C4-2B (cell line): Measurements from ENCODE around the gene PKHD1.

Source experiments
- H3K27ac ChIP-seq: fragments of 450-650 bp; 2 replicates; pipeline ENCODE4 v1.5.1; 2017
- ZFX ChIP-seq: fragments of 450-650 bp; IDR thresholded peaks from 2 replicates; pipeline ENCODE4 v1.6.1; 2017
- TF ChIP-seq, protein P1 (sequence below): fragments of 450-650 bp; conservative IDR thresholded peaks from 2 replicates; pipeline ENCODE4 v1.5.1; 2017; ENCODE audit warnings: mild to moderate bottlenecking

PKHD1 gene

DNA sequence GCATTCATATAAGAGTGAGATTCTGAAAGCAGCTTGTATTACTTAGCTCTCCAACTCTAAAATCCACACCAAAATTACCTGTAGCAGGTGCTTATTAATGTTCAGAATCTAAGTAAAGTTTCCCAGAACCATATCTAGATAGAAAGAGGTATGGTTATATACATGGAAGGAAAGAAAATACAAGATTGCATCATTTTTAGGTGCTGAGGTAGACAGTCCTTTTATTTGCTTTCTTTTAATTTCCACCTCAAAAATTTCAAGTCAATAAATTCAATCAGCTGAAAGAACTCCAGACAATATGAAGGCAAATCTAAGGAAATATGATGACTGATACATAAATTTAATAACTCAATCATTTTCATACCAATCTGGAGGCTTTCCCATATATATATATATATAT, 521.9 kb downstream of the PKHD1 start:
- H3K27ac ChIP-seq, result no peak overlapping the region
- TF ChIP-seq, protein P1, sequence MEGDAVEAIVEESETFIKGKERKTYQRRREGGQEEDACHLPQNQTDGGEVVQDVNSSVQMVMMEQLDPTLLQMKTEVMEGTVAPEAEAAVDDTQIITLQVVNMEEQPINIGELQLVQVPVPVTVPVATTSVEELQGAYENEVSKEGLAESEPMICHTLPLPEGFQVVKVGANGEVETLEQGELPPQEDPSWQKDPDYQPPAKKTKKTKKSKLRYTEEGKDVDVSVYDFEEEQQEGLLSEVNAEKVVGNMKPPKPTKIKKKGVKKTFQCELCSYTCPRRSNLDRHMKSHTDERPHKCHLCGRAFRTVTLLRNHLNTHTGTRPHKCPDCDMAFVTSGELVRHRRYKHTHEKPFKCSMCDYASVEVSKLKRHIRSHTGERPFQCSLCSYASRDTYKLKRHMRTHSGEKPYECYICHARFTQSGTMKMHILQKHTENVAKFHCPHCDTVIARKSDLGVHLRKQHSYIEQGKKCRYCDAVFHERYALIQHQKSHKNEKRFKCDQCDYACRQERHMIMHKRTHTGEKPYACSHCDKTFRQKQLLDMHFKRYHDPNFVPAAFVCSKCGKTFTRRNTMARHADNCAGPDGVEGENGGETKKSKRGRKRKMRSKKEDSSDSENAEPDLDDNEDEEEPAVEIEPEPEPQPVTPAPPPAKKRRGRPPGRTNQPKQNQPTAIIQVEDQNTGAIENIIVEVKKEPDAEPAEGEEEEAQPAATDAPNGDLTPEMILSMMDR, result no peak
- no peak for TF ChIP-seq ZFX
